Kidney (tissue), 14 donors: ENCODE measurements around the gene ADGRL2. TPM values are rescaled to one million over a fixed set of nuclear protein-coding genes. Genes with fewer than 3 reads are reported as not detected.

Experiments used
- DNase-seq, 5 donors: peaks; one replicate each; pipeline ENCODE4 v3.0.0-alpha.2; 2013 to 2020
- FAIRE-seq: peaks from 2 replicates; lab custom pipeline; 2012; peaks lifted over from hg19 to GRCh38; lab: Jason Lieb, UNC
- H3K27ac ChIP-seq, 2 donors: one replicate each; pipeline ENCODE4 v1.7.0; 2013; ENCODE audit warnings: low read depth in 2 of 2, low read length in 2 of 2, inconsistent platforms in 1 of 2
- H3K27me3 ChIP-seq: one replicate; pipeline ENCODE4 v1.7.1; 2013; ENCODE audit warnings: low read length, inconsistent platforms; ENCODE audit not compliant: control insufficient read depth, insufficient read depth
- H3K36me3 ChIP-seq, 3 donors: one replicate each; pipeline versions ENCODE4 v1.7.0 to v1.7.1; 2013; ENCODE audit warnings: low read length in 3 of 3, control low read depth in 1 of 3, inconsistent platforms in 1 of 3; ENCODE audit not compliant: insufficient read depth in 3 of 3, control insufficient read depth in 2 of 3
- H3K4me1 ChIP-seq, 3 donors: one replicate each; pipeline versions ENCODE4 v1.7.0 to v1.7.1; 2013; ENCODE audit warnings: low read length in 3 of 3, inconsistent platforms in 1 of 3, low read depth in 1 of 3; ENCODE audit not compliant: control insufficient read depth in 2 of 3, insufficient read depth in 2 of 3
- H3K4me3 ChIP-seq, 3 donors: one replicate each; pipeline versions ENCODE4 v1.7.0 to v1.8.1; 2013; ENCODE audit warnings: low read length in 3 of 3, control low read depth in 1 of 3, inconsistent platforms in 1 of 3
- H3K9ac ChIP-seq, 3 donors: one replicate each; pipeline versions ENCODE4 v1.7.0 to v1.7.1; 2013; ENCODE audit warnings: low read length in 3 of 3, control low read depth in 1 of 3, inconsistent platforms in 1 of 3
- H3K9me3 ChIP-seq, 3 donors: one replicate each; pipeline versions ENCODE4 v1.7.0 to v1.7.1; 2013; ENCODE audit warnings: low read length in 3 of 3, control low read depth in 1 of 3, inconsistent platforms in 1 of 3; ENCODE audit not compliant: control insufficient read depth in 2 of 3, insufficient read depth in 1 of 3
- intact Hi-C: fragments of 100-400 bp; cut with DNase I; formaldehyde crosslinking; loops from one replicate; pipeline ENCODE4 v1.11.1; 2022
- polyA plus RNA-seq: library from polyadenylated mRNA; stranded (reverse); fragments of 350-450 nt; fragmentation: Illumina TruSeq; extraction: RNeasy Lipid Tissue Mini Kit (QIAGEN cat#74804); gene quantifications from one replicate; pipeline ENCODE4 v1.2.3, GENCODE V29; 2014; ENCODE audit warnings: low read depth, low replicate concordance; ENCODE audit not compliant: insufficient read depth
- total RNA-seq: library from RNA; stranded (reverse); fragmentation: NEBNext Ultra II Directional; extraction: Animal tissue kit (Norgen Biotek cat#: 25700); gene quantifications from one replicate; pipeline ENCODE4 v1.2.1, GENCODE V29; 2021
- TF ChIP-seq, protein P1 (sequence below): IDR thresholded peaks from 3 replicates; pipeline ENCODE4 v1.5.1; 2012; ENCODE audit warnings: mild to moderate bottlenecking, moderate library complexity, borderline replicate concordance; ENCODE audit not compliant: insufficient read depth; ENCODE audit errors: extremely low read depth
- donor health status: control.
- donor health status: control.
- donor health status: control.
- donor health status: control.
- donor health status: control.
- donor health status: DM: yes; HTN: yes; CAD: no.
- donor health status: Normal renal cell carcinoma (clear cell type).

ADGRL2 gene
- total and polyA plus RNA-seq, 2 donors from 2014 or later: 27.2 to 71.2 TPM

DNA sequence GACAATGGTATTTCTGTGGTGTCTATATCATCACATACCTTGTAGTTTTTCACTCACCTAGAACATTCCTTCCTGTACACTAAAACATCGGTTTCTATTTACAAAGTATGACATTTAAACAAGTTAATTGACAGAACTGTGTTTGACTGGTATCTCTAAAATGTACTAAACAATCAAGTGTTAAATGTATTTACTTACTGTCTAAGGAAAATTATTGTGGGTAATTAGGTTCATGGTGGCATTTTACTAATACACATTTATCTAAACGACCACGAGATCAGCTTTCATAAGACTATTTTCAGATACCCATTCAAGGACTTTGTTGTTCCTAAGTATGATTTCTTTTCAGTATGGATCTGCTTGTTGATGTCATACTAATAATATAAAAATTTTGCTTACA, 115.2 kb downstream of the ADGRL2 start:
- peaks cover 0 to 2% (median 0%) of the 10 kb centered on the region in 3 donors for H3K36me3 ChIP-seq
- DNase-seq (no peak), FAIRE-seq (no peak)
- intact Hi-C loops: no loop called here
- H3K27ac ChIP-seq: no peak overlapping the region
- H3K9me3 ChIP-seq: no peaks in the 10 kb centered on the region
- H3K9ac ChIP-seq: no peak overlapping the region
- H3K4me1 ChIP-seq: peaks cover 0 to 7% (median 0%) of the 10 kb centered on the region in 3 donors
- TF ChIP-seq, protein P1, sequence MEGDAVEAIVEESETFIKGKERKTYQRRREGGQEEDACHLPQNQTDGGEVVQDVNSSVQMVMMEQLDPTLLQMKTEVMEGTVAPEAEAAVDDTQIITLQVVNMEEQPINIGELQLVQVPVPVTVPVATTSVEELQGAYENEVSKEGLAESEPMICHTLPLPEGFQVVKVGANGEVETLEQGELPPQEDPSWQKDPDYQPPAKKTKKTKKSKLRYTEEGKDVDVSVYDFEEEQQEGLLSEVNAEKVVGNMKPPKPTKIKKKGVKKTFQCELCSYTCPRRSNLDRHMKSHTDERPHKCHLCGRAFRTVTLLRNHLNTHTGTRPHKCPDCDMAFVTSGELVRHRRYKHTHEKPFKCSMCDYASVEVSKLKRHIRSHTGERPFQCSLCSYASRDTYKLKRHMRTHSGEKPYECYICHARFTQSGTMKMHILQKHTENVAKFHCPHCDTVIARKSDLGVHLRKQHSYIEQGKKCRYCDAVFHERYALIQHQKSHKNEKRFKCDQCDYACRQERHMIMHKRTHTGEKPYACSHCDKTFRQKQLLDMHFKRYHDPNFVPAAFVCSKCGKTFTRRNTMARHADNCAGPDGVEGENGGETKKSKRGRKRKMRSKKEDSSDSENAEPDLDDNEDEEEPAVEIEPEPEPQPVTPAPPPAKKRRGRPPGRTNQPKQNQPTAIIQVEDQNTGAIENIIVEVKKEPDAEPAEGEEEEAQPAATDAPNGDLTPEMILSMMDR: no peak
- H3K4me3 ChIP-seq: no peak overlapping the region
- no peaks in the 10 kb centered on the region for H3K27me3 ChIP-seq

DNA sequence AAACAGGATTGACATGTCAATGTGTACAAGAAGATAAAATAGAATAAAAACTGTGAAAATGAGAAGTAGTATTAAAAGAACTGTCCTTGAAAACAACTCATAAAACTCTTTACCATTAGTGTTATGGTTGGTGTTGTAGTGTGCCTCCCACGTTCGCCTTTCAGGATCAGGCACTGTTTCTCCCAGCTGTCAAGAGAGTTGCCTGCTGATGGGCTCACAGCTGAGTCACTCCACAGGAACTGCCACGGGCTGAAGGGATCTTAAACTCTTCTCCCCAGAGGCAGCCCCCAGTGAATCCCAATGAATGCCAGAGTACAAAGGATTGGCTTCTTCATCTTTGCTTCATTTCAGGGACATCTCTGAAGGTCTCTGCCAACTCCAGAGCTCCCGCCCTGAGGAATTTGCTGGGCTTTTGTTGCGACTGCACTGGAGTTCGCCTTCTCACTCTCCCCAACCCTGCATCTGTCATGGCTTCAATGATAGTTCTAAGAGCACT, 119.6 kb downstream of the ADGRL2 start:
- no peak for FAIRE-seq
- Histone ChIP-seq H3K4me3 (no peak overlapping the region), H3K27me3 (no peaks in the 10 kb centered on the region), H3K9ac (no peak overlapping the region), H3K36me3 (no peaks in the 10 kb centered on the region), H3K27ac (no peak overlapping the region), H3K4me1 (peaks cover 2 to 16% (median 4%) of the 10 kb centered on the region in 3 donors), H3K9me3 (no peaks in the 10 kb centered on the region)
- intact Hi-C loops: no loop called here
- peak; percentile 29 to 67 (median 50) for DNase-seq
- TF ChIP-seq, protein P1: no peak

DNA sequence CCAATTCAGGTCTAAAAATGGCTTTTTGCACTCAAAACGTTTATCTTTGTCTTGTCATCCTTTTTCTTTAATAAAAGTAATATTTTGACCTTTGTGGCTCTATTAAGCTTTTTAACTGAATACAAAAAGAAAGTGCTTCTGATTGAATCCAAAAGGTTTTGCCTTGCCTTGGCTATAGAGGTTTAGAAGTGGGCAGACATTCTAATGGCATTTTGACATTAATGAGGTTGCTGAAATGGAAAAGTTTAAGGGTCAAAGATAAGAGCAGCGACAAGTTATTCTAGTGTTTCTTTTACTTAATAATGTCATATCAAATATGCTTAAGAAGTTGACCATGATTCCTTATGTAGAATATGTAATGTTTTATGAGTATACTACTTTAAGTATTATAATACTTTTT, 120.2 kb downstream of the ADGRL2 start:
- TF ChIP-seq, protein P1: no peak

DNA sequence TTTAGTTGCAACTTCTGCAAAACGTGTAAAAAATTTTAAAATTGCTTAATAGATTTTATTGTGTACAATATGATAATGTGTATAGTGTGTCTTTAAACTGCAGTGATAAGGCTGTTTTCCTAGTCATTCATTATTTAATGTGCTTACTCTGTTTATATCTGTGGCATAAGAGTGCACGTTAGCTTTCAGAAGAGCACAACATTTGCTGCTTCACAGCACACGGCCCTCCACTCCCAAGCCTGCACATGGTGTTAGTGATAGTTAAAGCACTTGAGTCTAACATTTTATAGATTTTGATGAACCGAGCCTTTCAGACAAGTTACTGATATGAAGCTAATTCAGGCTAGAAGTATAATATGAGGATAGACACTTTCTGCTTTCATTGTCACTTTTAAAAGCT, 120.6 kb downstream of the ADGRL2 start:
- Histone ChIP-seq H3K9ac (no peak overlapping the region), H3K36me3 (no peaks in the 10 kb centered on the region), H3K4me3 (peak overlapping the region in 1 of 3 donors; percentile 12), H3K27me3 (no peaks in the 10 kb centered on the region), H3K9me3 (no peaks in the 10 kb centered on the region), H3K4me1 (peaks cover 2 to 16% (median 4%) of the 10 kb centered on the region in 3 donors), H3K27ac (no peak overlapping the region)
- FAIRE-seq (peak; percentile 73), DNase-seq (no peak)
- TF ChIP-seq, protein P1: no peak
- intact Hi-C loops: no loop called here

More for the DNA sequence above, 120.2 kb downstream of the ADGRL2 start:
- no peak for DNase-seq
- H3K9me3 ChIP-seq: no peaks in the 10 kb centered on the region
- no peaks in the 10 kb centered on the region for H3K27me3 ChIP-seq
- no peak for FAIRE-seq
- no peaks in the 10 kb centered on the region for H3K36me3 ChIP-seq
- intact Hi-C loops: no loop called here
- peaks cover 2 to 16% (median 4%) of the 10 kb centered on the region in 3 donors for H3K4me1 ChIP-seq
- H3K9ac ChIP-seq: no peak overlapping the region
- no peak overlapping the region for H3K27ac ChIP-seq
- H3K4me3 ChIP-seq: no peak overlapping the region
